ENCODE data around the gene MYEOV. TPM values are rescaled to one million over a fixed set of nuclear protein-coding genes. Genes with fewer than 3 reads are reported as not detected.

The MYEOV gene
- total RNA-seq, 2 donors from 2014 or later, result not detected

DNA sequence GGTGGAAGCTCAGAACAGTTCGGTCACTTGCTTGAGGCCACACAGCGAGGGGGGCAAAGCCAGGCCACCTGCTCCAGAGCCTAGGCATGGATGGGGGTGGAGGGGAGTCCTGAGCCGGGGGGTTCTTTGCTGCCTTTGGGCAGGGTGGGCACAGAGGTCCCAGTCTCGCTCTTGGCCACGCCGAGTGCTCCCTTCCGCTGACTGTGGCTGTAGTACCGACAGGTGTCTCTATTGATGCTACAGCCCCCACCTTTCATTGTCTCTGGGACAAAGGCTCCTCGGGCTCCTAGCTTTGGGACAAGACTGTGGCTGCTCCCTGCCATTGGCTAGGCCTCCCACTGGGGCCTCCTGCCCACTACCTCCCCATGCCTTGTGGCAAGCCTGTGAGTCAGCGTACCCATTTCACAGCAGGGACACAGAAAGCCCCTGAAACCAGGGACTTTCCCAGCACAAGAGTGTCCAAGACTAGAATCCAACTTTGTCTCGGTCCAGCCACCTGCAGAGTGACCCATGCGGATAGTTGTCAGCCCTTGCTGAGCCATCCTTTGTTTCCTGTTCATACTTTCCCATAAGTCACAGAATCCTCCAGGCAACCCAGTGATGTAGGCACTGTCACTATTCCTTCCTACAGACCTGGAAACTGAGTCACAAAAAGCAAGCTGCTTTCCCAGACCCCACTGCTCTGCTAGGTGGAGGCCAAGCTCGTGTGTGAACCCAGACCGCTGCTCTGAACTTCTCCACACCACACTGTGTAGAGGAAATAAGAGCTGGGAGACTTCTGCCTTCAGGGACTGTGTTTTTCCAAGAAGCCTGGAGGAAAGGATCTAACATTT is 17.2 kb downstream of the MYEOV start:
- H3K27me3 ChIP-seq (ENCODE audit: control insufficient read depth, insufficient read depth, low read length, poor library complexity, severe bottlenecking), result no peaks in the 10 kb centered on the region
- no peaks in the 10 kb centered on the region for H3K36me3 Mint-ChIP-seq (ENCODE audit: low read depth)

DNA sequence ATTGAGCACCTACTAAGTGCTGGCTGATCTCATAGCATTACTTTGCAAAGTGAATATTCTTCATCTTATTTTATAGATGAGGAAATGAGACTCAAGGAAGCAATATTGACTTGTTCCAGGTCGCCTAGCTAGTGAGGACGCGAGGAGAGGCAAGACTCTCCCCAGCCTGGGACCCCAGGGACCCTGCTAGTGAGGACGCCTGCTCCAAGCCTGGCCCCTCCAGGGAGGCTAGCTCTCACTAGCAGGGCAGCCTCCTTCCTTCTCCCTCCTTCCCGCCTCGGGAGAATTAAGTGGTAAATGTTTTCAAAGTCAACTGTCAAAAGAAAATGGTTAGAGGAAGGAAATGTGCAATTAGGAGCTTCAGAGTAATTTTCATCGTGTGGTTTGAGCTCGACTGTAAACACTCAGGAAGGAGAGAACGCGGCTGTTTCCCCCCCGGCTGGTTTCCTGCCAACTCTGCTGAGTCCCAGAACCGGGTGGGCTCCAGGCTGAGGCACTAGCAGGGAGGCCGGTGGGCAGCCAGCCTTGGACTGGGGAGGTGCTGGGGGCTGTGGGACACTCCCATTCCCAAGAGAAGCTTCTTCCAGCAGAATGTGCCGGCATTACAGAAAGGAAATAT is 17.9 kb downstream of the MYEOV start:
- H3K27ac Mint-ChIP-seq, result no peak overlapping the region
- 82 to 85% methylated on average over 9 to 13 of the region's 14 CpGs for WGBS, 2 experiments (ENCODE audit: insufficient coverage in 1 of 2, insufficient read length in 1 of 2)
- no peaks in the 10 kb centered on the region for H3K9me3 Mint-ChIP-seq

More for the DNA sequence above, 17.2 kb downstream of the MYEOV start:
- Histone ChIP-seq H3K36me3 (ENCODE audit: control insufficient read depth, insufficient read depth, low read length) (no peaks in the 10 kb centered on the region), H3K27ac (ENCODE audit: low read depth, low read length) (no peak overlapping the region), H3K4me1 (ENCODE audit: control insufficient read depth, insufficient read depth, low read length) (peaks cover 5% of the 10 kb centered on the region), H3K4me3 (ENCODE audit: low read length) (no peak overlapping the region), H3K9ac (ENCODE audit: extremely low read depth, low read length, poor library complexity, severe bottlenecking) (no peak overlapping the region), H3K9me3 (ENCODE audit: control insufficient read depth, low read length) (no peaks in the 10 kb centered on the region)
- H3K27me3 Mint-ChIP-seq (ENCODE audit: insufficient read depth), result peaks cover 3% of the 10 kb centered on the region
- DNase-seq, result no peak
- peaks cover 10% of the 10 kb centered on the region for H3K4me1 Mint-ChIP-seq
- 94% methylated on average over 11 to 14 of the region's 14 CpGs for WGBS, 2 experiments (ENCODE audit: insufficient coverage in 1 of 2, insufficient read length in 1 of 2)
- H3K9me3 Mint-ChIP-seq, result no peaks in the 10 kb centered on the region
- H3K4me3 Mint-ChIP-seq, result no peak overlapping the region
- no peak overlapping the region for H3K27ac Mint-ChIP-seq
- TF ChIP-seq, protein P1, sequence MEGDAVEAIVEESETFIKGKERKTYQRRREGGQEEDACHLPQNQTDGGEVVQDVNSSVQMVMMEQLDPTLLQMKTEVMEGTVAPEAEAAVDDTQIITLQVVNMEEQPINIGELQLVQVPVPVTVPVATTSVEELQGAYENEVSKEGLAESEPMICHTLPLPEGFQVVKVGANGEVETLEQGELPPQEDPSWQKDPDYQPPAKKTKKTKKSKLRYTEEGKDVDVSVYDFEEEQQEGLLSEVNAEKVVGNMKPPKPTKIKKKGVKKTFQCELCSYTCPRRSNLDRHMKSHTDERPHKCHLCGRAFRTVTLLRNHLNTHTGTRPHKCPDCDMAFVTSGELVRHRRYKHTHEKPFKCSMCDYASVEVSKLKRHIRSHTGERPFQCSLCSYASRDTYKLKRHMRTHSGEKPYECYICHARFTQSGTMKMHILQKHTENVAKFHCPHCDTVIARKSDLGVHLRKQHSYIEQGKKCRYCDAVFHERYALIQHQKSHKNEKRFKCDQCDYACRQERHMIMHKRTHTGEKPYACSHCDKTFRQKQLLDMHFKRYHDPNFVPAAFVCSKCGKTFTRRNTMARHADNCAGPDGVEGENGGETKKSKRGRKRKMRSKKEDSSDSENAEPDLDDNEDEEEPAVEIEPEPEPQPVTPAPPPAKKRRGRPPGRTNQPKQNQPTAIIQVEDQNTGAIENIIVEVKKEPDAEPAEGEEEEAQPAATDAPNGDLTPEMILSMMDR (conservative IDR thresholded peaks at IDR 0.05), result no peak

More for the DNA sequence above, 17.9 kb downstream of the MYEOV start:
- Histone ChIP-seq H3K9ac (ENCODE audit: extremely low read depth, low read length, poor library complexity, severe bottlenecking) (no peak overlapping the region), H3K27me3 (ENCODE audit: control insufficient read depth, insufficient read depth, low read length, poor library complexity, severe bottlenecking) (no peaks in the 10 kb centered on the region), H3K4me3 (ENCODE audit: low read length) (no peak overlapping the region), H3K36me3 (ENCODE audit: control insufficient read depth, insufficient read depth, low read length) (no peaks in the 10 kb centered on the region), H3K27ac (ENCODE audit: low read depth, low read length) (no peak overlapping the region), H3K4me1 (ENCODE audit: control insufficient read depth, insufficient read depth, low read length) (peaks cover 5% of the 10 kb centered on the region), H3K9me3 (ENCODE audit: control insufficient read depth, low read length) (no peaks in the 10 kb centered on the region)
- no peaks in the 10 kb centered on the region for H3K36me3 Mint-ChIP-seq (ENCODE audit: low read depth)
- no peak overlapping the region for H3K4me3 Mint-ChIP-seq
- TF ChIP-seq, protein P1 (conservative IDR thresholded peaks at IDR 0.05), result no peak
- DNase-seq, result no peak
- H3K4me1 Mint-ChIP-seq, result peaks cover 10% of the 10 kb centered on the region
- peaks cover 3% of the 10 kb centered on the region for H3K27me3 Mint-ChIP-seq (ENCODE audit: insufficient read depth)

Data from endodermal cell (in vitro differentiated cells).